RWPE2 (cell line): ENCODE data around the gene FXYD7.

Experiments used
- ATAC-seq: fragments of 200-7000 bp; cut with Tn5 transposase; 3 replicates; pipeline ENCODE4 v1.9.1; 2021; ENCODE audit warnings: low read depth
- DNase-seq: peaks from one replicate; pipeline ENCODE4 v3.0.0-alpha.2; 2020; ENCODE audit warnings: low spot score
- H3K27ac ChIP-seq: fragments of 450-650 bp; 2 replicates; pipeline ENCODE4 v1.5.1; 2017; ENCODE audit warnings: mild to moderate bottlenecking; ENCODE audit not compliant: poor library complexity, severe bottlenecking
- H3K27me3 ChIP-seq: fragments of 250-450 bp; sonication (Bioruptor Pico); 2 replicates; pipeline ENCODE4 v1.5.1; 2021; ENCODE audit warnings: mild to moderate bottlenecking, moderate library complexity; ENCODE audit not compliant: insufficient read depth, poor library complexity, severe bottlenecking
- H3K36me3 ChIP-seq: fragments of 250-450 bp; sonication (Bioruptor Pico); 2 replicates; pipeline ENCODE4 v1.5.1; 2020; ENCODE audit warnings: low read depth, mild to moderate bottlenecking, moderate library complexity
- H3K4me1 ChIP-seq: fragments of 250-450 bp; sonication (Bioruptor Pico); 2 replicates; pipeline ENCODE4 v1.5.1; 2021; ENCODE audit warnings: mild to moderate bottlenecking, moderate library complexity; ENCODE audit not compliant: insufficient read depth, poor library complexity, severe bottlenecking
- H3K4me3 ChIP-seq: fragments of 250-450 bp; sonication (Bioruptor Pico); 2 replicates; pipeline ENCODE4 v1.5.1; 2021; ENCODE audit warnings: mild to moderate bottlenecking, moderate library complexity; ENCODE audit not compliant: severe bottlenecking
- H3K9me3 ChIP-seq: fragments of 250-450 bp; sonication (Bioruptor Pico); 2 replicates; pipeline ENCODE4 v1.5.1; 2021; ENCODE audit warnings: mild to moderate bottlenecking, moderate library complexity; ENCODE audit not compliant: severe bottlenecking
- CTCF ChIP-seq: fragments of 450-650 bp; IDR thresholded peaks from one replicate; pipeline ENCODE4 v1.5.1; 2017; ENCODE audit warnings: mild to moderate bottlenecking, moderate library complexity; ENCODE audit not compliant: poor library complexity, severe bottlenecking

The FXYD7 gene

GRCh38 chr19:35153701-35154524, 10.9 kb downstream of the FXYD7 start:
- no peaks in the 10 kb centered on the region for H3K27me3 ChIP-seq
- DNase-seq (no peak), ATAC-seq (peak; percentile 62)
- peak overlapping the region; percentile 44 for H3K27ac ChIP-seq
- no peaks in the 10 kb centered on the region for H3K4me1 ChIP-seq
- TF ChIP-seq CTCF = peak; percentile 56
- H3K4me3 ChIP-seq = peak overlapping the region; percentile 80
- peaks cover 27% of the 10 kb centered on the region for H3K36me3 ChIP-seq
- no peaks in the 10 kb centered on the region for H3K9me3 ChIP-seq

GRCh38 chr19:35154525-35155406, 11.7 kb downstream of the FXYD7 start, which contains the start of gene FXYD5:
FXYD5 (plus strand) TSS chr19:35154735; CDS start chr19:35155551, 816 bp downstream.
- no peaks in the 10 kb centered on the region for H3K27me3 ChIP-seq
- H3K9me3 ChIP-seq = no peaks in the 10 kb centered on the region
- H3K36me3 ChIP-seq = peaks cover 35% of the 10 kb centered on the region
- peak within 1 kb of the TSS; percentile 44 for H3K27ac ChIP-seq
- peak within 1 kb of the TSS; percentile 80 for H3K4me3 ChIP-seq
- TF ChIP-seq CTCF = no peak
- ATAC-seq (peak; percentile 80), DNase-seq (no peak)
- H3K4me1 ChIP-seq = no peaks in the 10 kb centered on the region

GRCh38 chr19:35155441-35155840, 12.4 kb downstream of the FXYD7 start:
- Histone ChIP-seq H3K4me1 (no peaks in the 10 kb centered on the region), H3K27me3 (no peaks in the 10 kb centered on the region), H3K36me3 (peaks cover 42% of the 10 kb centered on the region), H3K27ac (peak overlapping the region; percentile 44), H3K4me3 (peak overlapping the region; percentile 80), H3K9me3 (no peaks in the 10 kb centered on the region)
- DNase-seq (no peak), ATAC-seq (no peak)
- TF ChIP-seq CTCF = no peak

GRCh38 chr19:35155981-35156672, 13.1 kb downstream of the FXYD7 start:
- Histone ChIP-seq H3K36me3 (peaks cover 49% of the 10 kb centered on the region), H3K4me1 (no peaks in the 10 kb centered on the region), H3K27me3 (no peaks in the 10 kb centered on the region), H3K27ac (no peak overlapping the region), H3K9me3 (no peaks in the 10 kb centered on the region), H3K4me3 (no peak overlapping the region)
- no peak for ATAC-seq
- no peak for TF ChIP-seq CTCF
- DNase-seq = no peak
